Activated CD4-positive, alpha-beta T cell treated with anti-CD3 and anti-CD28 coated beads, Interleukin-2, amount 50 U/mL, for 1 hour (primary cell): ENCODE data around the gene CBR1.

Experiments
- DNase-seq: peaks from one replicate; pipeline ENCODE4 v3.0.0-alpha.2; 2020

The CBR1 gene

DNA sequence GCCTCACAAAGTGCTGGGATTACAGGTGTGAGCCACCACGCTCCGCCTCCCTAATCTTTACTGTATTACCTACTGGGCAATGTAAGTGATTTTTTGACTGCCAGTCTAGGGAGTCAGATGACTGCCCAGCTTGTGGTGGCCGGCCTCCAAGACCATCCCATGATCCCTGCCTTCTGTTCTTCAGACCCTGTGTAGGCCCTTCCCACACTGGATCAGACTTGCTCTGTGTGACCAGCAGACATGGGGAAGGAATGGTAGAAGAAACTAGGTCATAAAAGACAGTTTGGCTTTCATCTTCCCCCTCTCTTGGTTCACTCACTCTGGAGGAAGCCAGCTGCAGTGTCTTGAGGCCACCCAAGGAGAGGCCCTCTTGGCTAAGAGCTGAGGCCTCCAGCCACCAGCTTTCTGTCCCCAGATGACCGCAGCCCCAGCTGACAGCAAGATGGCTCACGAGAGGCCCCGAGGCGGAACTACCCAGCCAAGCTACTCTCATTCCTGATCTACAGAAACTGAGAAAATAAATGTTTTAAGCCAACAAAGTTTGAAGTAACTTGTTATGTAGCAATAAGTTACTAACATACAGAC, 50.6 kb downstream of the CBR1 start:
- DNase-seq = no peak
